GM12865 (cell line): ENCODE data around the gene SENP1.

Experiments used
- DNase-seq: peaks from one replicate; pipeline ENCODE4 v3.0.0; 2010; ENCODE audit warnings: low read depth
- H3K4me3 ChIP-seq: 2 replicates; pipeline ENCODE4 v1.5.1; 2011; ENCODE audit warnings: mild to moderate bottlenecking, low read depth, low read length, control low read depth
- CTCF ChIP-seq: IDR thresholded peaks from 2 replicates; pipeline ENCODE4 v1.5.1; 2011; ENCODE audit warnings: low read length, control low read depth, low read depth, inconsistent platforms; ENCODE audit not compliant: insufficient read depth; ENCODE audit errors: missing control alignments

Gene SENP1

GRCh38 chr12:48045965-48046518, 59.8 kb downstream of the SENP1 start:
- TF ChIP-seq CTCF = no peak
- no peak for DNase-seq
- H3K4me3 ChIP-seq = no peak overlapping the region

- DNase-seq = no peak
- H3K4me3 ChIP-seq = no peak overlapping the region
- TF ChIP-seq CTCF = no peak
Measured at GRCh38 chr12:48045061-48045846, 60.6 kb downstream of the SENP1 start.

- no peak for TF ChIP-seq CTCF
- DNase-seq = no peak
- H3K4me3 ChIP-seq = no peak overlapping the region
Measured at GRCh38 chr12:48044396-48044795, 61.5 kb downstream of the SENP1 start.

- no peak for TF ChIP-seq CTCF
- no peak for DNase-seq
- H3K4me3 ChIP-seq = no peak overlapping the region
Measured at GRCh38 chr12:48043771-48044170, 62.1 kb downstream of the SENP1 start.

- no peak for DNase-seq
- TF ChIP-seq CTCF = no peak
- H3K4me3 ChIP-seq = no peak overlapping the region
Measured at GRCh38 chr12:48041591-48042423, 64.1 kb downstream of the SENP1 start.

GRCh38 chr12:48040354-48040753, 65.5 kb downstream of the SENP1 start:
- TF ChIP-seq CTCF = no peak
- H3K4me3 ChIP-seq = no peak overlapping the region
- DNase-seq = no peak
